ENCODE measurements around the gene AFF1.

Gene AFF1

DNA sequence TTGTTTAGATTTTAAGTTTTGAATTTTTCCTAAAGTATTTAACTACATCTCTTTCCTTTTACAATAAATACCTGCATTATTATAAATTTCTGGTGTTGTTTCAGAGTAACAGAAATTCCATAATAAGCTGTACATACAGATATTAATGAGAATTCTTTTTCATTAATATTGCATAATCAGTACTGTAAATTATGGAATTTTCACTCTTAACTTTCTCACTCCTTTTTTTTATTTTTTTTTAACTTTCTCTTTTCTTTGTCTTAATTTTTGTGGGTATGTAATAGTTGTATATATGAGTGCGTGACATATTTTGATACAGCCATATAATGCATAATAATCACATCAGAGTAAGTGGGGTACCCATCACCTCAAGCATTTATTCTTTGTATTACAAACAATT, 175.1 kb downstream of the AFF1 start:
- no peak for TF ChIP-seq POLR2AphosphoS5 (IDR thresholded peaks at IDR 0.05; ENCODE audit: low read depth, low read length)
- TF ChIP-seq POLR2A (IDR thresholded peaks at IDR 0.05; ENCODE audit: low read depth, low read length): no peak
- TF ChIP-seq TAF1 (IDR thresholded peaks at IDR 0.05; ENCODE audit: borderline replicate concordance, low read depth, low read length): no peak
- DNase-seq (ENCODE audit: insufficient read length) (no peak), FAIRE-seq (no peak)

DNA sequence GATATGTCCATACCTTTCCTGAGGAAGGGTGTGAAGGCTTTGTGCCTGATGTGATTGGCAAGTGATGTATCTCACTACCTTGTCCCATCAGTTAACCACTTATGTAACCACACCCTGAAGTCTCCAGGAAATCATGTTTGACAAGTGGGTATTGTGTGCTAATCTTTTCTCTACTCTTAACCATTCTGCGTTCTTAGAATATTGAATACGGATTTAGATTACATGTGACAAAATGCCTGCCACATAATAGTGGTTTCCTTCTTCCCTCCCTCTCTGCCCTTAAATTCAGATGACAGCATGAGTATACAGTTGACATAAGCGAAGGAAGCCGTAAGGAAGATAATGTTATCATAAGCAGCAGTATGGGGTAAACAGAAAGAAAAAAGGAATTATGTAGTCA, 177.3 kb downstream of the AFF1 start:
- TF ChIP-seq POLR2A (IDR thresholded peaks at IDR 0.05; ENCODE audit: low read depth, low read length): no peak
- no peak for TF ChIP-seq TAF1 (IDR thresholded peaks at IDR 0.05; ENCODE audit: borderline replicate concordance, low read depth, low read length)
- no peak for TF ChIP-seq POLR2AphosphoS5 (IDR thresholded peaks at IDR 0.05; ENCODE audit: low read depth, low read length)
- DNase-seq (ENCODE audit: insufficient read length) (no peak), FAIRE-seq (no peak)

DNA sequence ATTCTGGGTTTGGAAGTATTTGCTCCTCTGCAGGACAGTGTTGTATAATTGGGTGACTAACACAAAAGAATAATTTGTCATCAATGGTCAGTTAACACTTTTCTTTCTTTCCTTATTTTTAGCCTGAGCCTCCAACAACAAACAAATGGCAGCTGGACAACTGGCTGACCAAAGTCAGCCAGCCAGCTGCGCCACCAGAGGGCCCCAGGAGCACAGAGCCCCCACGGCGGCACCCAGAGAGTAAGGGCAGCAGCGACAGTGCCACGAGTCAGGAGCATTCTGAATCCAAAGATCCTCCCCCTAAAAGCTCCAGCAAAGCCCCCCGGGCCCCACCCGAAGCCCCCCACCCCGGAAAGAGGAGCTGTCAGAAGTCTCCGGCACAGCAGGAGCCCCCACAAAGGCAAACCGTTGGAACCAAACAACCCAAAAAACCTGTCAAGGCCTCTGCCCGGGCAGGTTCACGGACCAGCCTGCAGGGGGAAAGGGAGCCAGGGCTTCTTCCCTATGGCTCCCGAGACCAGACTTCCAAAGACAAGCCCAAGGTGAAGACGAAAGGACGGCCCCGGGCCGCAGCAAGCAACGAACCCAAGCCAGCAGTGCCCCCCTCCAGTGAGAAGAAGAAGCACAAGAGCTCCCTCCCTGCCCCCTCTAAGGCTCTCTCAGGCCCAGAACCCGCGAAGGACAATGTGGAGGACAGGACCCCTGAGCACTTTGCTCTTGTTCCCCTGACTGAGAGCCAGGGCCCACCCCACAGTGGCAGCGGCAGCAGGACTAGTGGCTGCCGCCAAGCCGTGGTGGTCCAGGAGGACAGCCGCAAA, 179.6 kb downstream of the AFF1 start:
- no peak for DNase-seq (ENCODE audit: insufficient read length)
- TF ChIP-seq POLR2AphosphoS5 (IDR thresholded peaks at IDR 0.05; ENCODE audit: low read depth, low read length) (no peak), TAF1 (IDR thresholded peaks at IDR 0.05; ENCODE audit: borderline replicate concordance, low read depth, low read length) (no peak), POLR2A (IDR thresholded peaks at IDR 0.05; ENCODE audit: low read depth, low read length) (no peak)
- FAIRE-seq: no peak

DNA sequence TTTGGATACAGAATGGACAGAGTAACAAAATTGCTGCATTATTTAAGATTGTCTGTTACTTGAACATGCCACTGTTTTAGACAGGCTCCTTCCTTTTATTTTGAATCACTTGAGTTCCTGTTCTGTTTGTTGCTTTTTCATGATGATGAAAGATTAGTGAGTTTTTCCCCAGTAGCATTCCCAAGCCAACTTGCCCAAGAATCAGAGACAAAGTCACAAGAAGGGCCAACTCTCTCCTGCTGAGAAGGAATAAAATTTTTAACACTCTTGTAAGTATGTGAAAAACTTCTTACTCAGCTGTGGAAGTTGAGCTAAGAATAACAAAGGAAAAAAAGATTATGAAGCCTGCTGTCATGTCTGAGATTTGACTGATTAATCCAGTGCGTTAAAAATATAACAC, 181.4 kb downstream of the AFF1 start:
- FAIRE-seq: no peak

DNA sequence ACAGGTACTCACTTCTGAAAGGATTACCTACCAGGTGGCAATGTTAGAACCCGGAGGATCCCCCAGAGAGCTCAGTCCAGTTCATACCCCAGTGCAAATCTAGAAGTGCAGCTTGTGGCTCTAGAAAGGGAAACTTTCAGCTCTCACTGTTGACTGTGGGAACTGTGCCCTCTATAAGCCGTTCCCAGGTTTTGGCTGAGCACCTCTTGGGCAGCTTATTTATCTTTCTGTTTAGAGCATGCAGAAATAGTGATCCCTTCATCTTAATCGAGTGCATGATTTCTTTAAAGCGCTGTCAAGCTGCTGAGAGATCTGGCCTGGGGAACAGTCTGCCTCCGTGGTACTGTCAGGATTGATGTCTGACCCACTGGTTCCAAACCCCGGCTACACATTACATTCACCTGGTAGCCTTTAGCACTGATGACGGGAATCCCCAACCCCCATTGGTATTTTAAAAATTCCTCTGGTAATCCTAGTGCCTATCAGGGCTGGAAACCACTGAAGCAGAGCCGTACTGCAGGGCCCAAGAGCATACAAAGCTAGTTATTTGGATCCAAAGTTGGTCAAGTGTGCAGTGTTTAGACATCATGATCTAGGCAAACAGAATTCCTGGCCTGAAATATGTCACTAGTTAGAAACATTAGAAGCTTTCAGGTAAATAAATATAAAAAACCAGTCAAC, 182.4 kb downstream of the AFF1 start:
- FAIRE-seq (no peak), DNase-seq (ENCODE audit: insufficient read length) (no peak)
- TF ChIP-seq TAF1 (IDR thresholded peaks at IDR 0.05; ENCODE audit: borderline replicate concordance, low read depth, low read length): no peak
- no peak for TF ChIP-seq POLR2AphosphoS5 (IDR thresholded peaks at IDR 0.05; ENCODE audit: low read depth, low read length)
- TF ChIP-seq POLR2A (IDR thresholded peaks at IDR 0.05; ENCODE audit: low read depth, low read length): no peak

More for the DNA sequence above, 181.4 kb downstream of the AFF1 start:
- TF ChIP-seq TAF1 (IDR thresholded peaks at IDR 0.05; ENCODE audit: borderline replicate concordance, low read depth, low read length): no peak
- no peak for DNase-seq (ENCODE audit: insufficient read length)

DNA sequence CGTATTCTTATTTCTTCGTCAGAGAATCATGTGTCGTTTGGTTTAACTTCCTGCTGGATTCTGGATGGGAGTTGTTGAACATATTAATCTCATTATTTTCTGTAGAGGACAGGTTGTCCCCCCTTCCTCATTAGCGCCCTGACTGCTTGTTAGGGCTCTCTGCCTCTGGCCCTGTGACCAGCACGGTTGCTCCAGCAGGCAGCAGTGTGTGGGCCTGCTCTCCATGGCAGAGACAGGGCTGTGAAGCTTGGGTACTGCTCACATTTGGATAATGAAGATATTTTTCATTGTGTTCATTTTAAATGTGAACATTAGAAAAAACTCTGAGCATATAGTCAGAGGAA, 182.9 kb downstream of the AFF1 start:
- no peak for FAIRE-seq
- TF ChIP-seq POLR2AphosphoS5 (IDR thresholded peaks at IDR 0.05; ENCODE audit: low read depth, low read length) (no peak), POLR2A (IDR thresholded peaks at IDR 0.05; ENCODE audit: low read depth, low read length) (no peak), TAF1 (IDR thresholded peaks at IDR 0.05; ENCODE audit: borderline replicate concordance, low read depth, low read length) (no peak)
- no peak for DNase-seq (ENCODE audit: insufficient read length)

DNA sequence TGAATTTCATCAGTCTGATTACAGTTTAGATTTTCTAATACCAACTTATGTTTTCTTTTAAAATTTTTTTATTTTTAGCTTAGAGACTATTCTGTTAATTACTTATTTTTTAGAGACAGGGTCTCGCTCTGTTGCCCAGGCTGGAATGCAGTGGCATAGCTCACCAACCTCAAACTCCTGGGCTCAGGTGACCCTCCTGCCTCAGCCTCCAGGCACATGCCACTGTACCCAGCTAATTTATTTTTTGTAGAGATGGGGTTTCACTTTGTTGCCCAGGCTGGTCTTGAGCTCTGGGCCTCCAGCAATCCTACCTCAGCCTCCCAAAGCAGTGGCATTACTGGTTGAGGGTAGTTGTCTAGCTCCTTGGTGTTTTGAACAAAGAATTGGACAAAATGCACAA, 183.6 kb downstream of the AFF1 start:
- TF ChIP-seq POLR2AphosphoS5 (IDR thresholded peaks at IDR 0.05; ENCODE audit: low read depth, low read length) (no peak), POLR2A (IDR thresholded peaks at IDR 0.05; ENCODE audit: low read depth, low read length) (no peak), TAF1 (IDR thresholded peaks at IDR 0.05; ENCODE audit: borderline replicate concordance, low read depth, low read length) (no peak)
- FAIRE-seq (no peak), DNase-seq (ENCODE audit: insufficient read length) (no peak)

DNA sequence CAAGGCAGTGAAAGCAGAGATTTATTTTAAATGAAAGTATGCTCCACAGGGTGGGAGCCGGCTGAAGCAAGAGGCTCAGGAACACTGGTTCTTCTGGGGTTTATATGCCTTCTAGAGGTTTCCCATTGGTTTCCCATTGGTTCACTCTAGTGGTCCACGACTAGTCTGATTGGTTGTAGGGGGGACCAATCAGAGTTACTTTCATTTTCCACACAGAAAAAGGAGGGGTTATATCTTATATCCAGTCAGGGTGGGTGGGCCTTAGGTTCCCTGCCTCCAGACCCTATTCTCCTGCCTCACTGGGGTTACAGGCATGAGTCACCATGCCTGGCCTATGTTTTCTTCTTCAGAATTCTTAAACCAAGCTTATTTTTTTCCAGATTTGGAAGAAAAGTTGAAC, 184.0 kb downstream of the AFF1 start:
- FAIRE-seq (no peak), DNase-seq (ENCODE audit: insufficient read length) (no peak)

DNA sequence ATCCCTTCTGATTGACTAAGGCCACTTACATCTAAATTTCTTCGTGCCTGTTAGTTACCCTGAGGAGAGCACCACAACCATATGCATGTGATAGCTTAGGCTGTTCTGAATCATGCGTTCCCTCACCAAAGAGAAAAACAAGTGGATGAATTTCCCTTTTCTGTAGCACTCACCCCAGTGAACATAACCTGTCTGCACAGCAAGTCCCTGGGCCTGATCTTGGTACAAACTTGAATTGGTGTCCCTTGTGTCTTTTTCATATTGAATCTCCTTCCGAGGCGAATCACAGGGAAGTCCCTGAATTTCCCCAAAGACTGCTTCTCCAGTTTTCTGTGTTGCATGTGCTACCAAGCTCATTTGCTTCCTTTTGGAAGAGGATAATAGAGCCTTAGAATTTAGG, 185.2 kb downstream of the AFF1 start:
- no peak for DNase-seq (ENCODE audit: insufficient read length)
- TF ChIP-seq POLR2A (IDR thresholded peaks at IDR 0.05; ENCODE audit: low read depth, low read length) (peak; percentile 9; the same call in 1 of the 2 replicates), TAF1 (IDR thresholded peaks at IDR 0.05; ENCODE audit: borderline replicate concordance, low read depth, low read length) (no peak), POLR2AphosphoS5 (IDR thresholded peaks at IDR 0.05; ENCODE audit: low read depth, low read length) (no peak)
- FAIRE-seq: no peak

More for the DNA sequence above, 184.0 kb downstream of the AFF1 start:
- no peak for TF ChIP-seq TAF1 (IDR thresholded peaks at IDR 0.05; ENCODE audit: borderline replicate concordance, low read depth, low read length)
- TF ChIP-seq POLR2AphosphoS5 (IDR thresholded peaks at IDR 0.05; ENCODE audit: low read depth, low read length): no peak
- TF ChIP-seq POLR2A (IDR thresholded peaks at IDR 0.05; ENCODE audit: low read depth, low read length): no peak

DNA sequence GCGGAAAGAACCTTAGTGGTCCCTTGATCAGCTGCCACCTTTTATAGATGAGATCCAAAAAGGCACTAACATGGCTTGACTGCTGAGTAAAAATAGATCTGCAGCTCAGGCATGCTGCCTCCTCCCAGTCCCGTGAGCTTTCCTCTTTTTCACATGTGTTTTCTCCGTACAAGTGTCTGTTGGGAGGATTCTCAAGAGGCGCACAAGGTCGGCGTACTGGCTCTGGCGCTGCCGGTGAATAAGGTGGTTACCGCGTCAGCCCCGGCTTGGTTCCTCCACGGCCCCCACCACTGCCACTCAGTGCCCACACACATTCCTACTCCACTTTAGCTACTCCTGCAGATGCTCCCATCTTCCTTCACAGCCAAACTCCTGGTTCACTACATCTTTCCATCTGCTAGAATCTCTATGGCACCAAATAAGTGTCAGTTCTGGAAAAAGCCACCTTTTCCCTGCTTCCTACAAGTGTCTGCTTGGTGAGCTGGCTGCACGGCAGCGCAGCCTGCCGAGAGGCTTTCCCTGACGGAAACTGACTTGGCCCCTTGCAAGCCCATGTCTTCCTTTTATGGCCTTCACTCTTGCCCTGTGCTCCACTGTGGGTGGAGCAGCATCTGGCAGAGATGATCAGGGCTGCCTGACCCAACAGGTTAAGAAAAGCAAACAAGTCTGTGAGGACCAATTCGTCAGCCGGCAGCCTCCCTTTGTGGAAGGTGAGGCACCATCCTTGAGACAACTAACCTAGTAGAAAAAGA, 185.8 kb downstream of the AFF1 start:
- FAIRE-seq: no peak
- no peak for DNase-seq (ENCODE audit: insufficient read length)
- no peak for TF ChIP-seq POLR2A (IDR thresholded peaks at IDR 0.05; ENCODE audit: low read depth, low read length)
- no peak for TF ChIP-seq POLR2AphosphoS5 (IDR thresholded peaks at IDR 0.05; ENCODE audit: low read depth, low read length)
- no peak for TF ChIP-seq TAF1 (IDR thresholded peaks at IDR 0.05; ENCODE audit: borderline replicate concordance, low read depth, low read length)

DNA sequence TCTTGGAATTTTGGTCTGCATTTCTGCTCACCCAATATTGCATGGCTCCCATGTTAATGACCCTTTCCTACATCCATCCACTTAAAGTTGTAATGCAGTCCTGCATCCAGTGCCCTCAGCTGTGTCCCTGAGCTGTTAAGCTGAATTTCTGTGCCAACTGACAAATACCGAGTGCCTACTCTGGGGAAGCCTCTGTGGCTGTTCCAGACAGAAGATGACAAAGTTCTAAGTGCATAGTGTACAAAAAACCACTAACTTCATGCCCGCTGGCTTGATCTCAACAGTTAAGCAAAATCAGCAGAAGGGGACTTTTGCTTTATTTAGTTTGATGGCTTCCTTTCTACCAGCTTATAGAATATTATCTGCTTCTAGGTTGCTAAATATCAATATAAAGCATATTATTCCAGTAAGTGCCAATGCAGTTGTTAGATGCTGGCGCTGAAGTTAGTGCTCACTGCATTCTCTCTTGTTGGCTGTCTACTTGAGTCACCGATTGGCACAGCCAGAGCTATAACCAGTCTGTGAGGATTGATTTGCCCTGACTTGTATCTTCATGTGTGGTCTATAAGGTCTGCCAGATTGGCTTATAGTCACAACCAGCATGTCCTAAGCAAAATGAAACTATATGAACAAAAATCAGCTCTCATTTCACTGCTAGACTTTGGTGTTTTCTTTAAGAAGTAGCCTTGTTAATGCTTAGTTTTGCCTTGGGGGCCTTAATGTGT, 186.7 kb downstream of the AFF1 start:
- FAIRE-seq (no peak), DNase-seq (ENCODE audit: insufficient read length) (no peak)
- TF ChIP-seq POLR2A (IDR thresholded peaks at IDR 0.05; ENCODE audit: low read depth, low read length) (no peak), TAF1 (IDR thresholded peaks at IDR 0.05; ENCODE audit: borderline replicate concordance, low read depth, low read length) (no peak), POLR2AphosphoS5 (IDR thresholded peaks at IDR 0.05; ENCODE audit: low read depth, low read length) (no peak)

All from GM12892 (cell line).